ENCODE measurements around the gene CALML4. TPM values are rescaled to one million over a fixed set of nuclear protein-coding genes. Genes with fewer than 3 reads are reported as not detected.
"Not testable (repeated sequence)": the region's sequence is repeated elsewhere in the genome, so short reads cannot be mapped to it uniquely, and the experiment has no call there.

CALML4 gene
- total and polyA plus RNA-seq, 4 donors: 10.4 to 21.7 (median 14.4) TPM

DNA sequence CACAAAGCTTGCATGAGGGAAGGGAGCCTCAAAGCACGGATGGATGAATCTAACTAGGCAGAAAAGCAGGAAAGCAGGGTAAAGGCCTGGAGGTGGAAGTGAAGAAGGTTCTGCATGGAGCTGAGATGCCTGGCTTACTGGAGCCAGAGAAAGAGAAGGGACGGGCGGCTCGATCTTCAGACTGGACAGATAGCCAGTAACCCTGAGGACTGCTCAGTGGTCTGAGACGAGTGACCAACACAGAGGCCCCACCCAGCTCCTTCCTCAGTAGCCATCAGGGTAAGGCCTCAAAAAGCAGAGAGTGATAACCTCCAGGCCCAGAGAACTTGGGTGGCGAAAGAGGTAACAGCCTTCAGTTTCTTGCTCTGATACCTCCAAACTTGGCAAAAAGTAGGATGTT, 18.0 kb upstream of the CALML4 start:
- peaks cover 0 to 7% (median under 1%) of the 10 kb centered on the region in 5 donors for H3K4me1 ChIP-seq (ENCODE audit: control insufficient read depth in 5 of 5, insufficient read depth in 5 of 5, low read length in 5 of 5)
- 96 to 99% methylated on average over 6 of the region's 6 CpGs for WGBS, 2 donors
- no peak overlapping the region for H3K9ac ChIP-seq (ENCODE audit: insufficient read depth in 1 of 2, low read length in 2 of 2)
- no peaks in the 10 kb centered on the region for H3K36me3 ChIP-seq (ENCODE audit: control insufficient read depth in 4 of 4, insufficient read depth in 4 of 4, low read length in 4 of 4)
- H3K9me3 ChIP-seq (ENCODE audit: control insufficient read depth in 4 of 4, insufficient read depth in 3 of 4, low read length in 3 of 4): no peaks in the 10 kb centered on the region
- H3K4me3 ChIP-seq: no peak overlapping the region
- ATAC-seq (ENCODE audit: insufficient read depth, low FRiP score) (no peak), DNase-seq (no peak)
- H3K27ac ChIP-seq (ENCODE audit: low read depth in 1 of 2, low read length in 1 of 2): no peak overlapping the region
- no peaks in the 10 kb centered on the region for H3K27me3 ChIP-seq (ENCODE audit: control insufficient read depth in 3 of 3, insufficient read depth in 3 of 3, low read length in 2 of 3)
- TF ChIP-seq, protein P1, sequence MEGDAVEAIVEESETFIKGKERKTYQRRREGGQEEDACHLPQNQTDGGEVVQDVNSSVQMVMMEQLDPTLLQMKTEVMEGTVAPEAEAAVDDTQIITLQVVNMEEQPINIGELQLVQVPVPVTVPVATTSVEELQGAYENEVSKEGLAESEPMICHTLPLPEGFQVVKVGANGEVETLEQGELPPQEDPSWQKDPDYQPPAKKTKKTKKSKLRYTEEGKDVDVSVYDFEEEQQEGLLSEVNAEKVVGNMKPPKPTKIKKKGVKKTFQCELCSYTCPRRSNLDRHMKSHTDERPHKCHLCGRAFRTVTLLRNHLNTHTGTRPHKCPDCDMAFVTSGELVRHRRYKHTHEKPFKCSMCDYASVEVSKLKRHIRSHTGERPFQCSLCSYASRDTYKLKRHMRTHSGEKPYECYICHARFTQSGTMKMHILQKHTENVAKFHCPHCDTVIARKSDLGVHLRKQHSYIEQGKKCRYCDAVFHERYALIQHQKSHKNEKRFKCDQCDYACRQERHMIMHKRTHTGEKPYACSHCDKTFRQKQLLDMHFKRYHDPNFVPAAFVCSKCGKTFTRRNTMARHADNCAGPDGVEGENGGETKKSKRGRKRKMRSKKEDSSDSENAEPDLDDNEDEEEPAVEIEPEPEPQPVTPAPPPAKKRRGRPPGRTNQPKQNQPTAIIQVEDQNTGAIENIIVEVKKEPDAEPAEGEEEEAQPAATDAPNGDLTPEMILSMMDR (IDR thresholded peaks at IDR 0.05; ENCODE audit: control extremely low read depth, extremely low read depth): no peak

DNA sequence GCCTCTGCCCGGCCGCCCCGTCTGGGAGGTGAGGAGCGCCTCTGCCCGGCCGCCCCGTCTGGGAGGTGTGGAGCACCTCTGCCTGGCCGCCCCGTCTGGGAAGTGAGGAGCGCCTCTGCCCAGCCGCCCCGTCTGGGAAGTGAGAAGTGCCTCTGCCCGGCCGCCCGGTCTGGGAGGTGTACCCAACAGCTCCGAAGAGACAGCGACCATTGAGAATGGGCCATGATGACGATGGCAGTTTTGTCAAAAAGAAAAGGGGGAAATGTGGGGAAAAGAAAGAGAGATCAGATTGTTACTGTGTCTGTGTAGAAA, 17.3 kb upstream of the CALML4 start:
- WGBS, 2 donors: 95 to 96% methylated on average over 15 to 18 of the region's 18 CpGs
- not testable (repeated sequence) for DNase-seq; H3K36me3 ChIP-seq (ENCODE audit: control insufficient read depth in 4 of 4, insufficient read depth in 4 of 4, low read length in 4 of 4)

GRCh38 chr15:68221530-68222431, 16.6 kb upstream of the CALML4 start:
- not testable (repeated sequence) for H3K27ac ChIP-seq (ENCODE audit: low read depth in 1 of 2, low read length in 1 of 2); DNase-seq; H3K4me3 ChIP-seq; H3K27me3 ChIP-seq (ENCODE audit: control insufficient read depth in 3 of 3, insufficient read depth in 3 of 3, low read length in 2 of 3); ATAC-seq (ENCODE audit: insufficient read depth, low FRiP score); H3K9me3 ChIP-seq (ENCODE audit: control insufficient read depth in 4 of 4, insufficient read depth in 3 of 4, low read length in 3 of 4); H3K9ac ChIP-seq (ENCODE audit: insufficient read depth in 1 of 2, low read length in 2 of 2); H3K4me1 ChIP-seq (ENCODE audit: control insufficient read depth in 5 of 5, insufficient read depth in 5 of 5, low read length in 5 of 5); H3K36me3 ChIP-seq (ENCODE audit: control insufficient read depth in 4 of 4, insufficient read depth in 4 of 4, low read length in 4 of 4)
- 91 to 93% methylated on average over 52 to 55 of the region's 55 CpGs for WGBS, 2 donors

More for the DNA sequence above, 17.3 kb upstream of the CALML4 start:
- H3K4me1 ChIP-seq (ENCODE audit: control insufficient read depth in 5 of 5, insufficient read depth in 5 of 5, low read length in 5 of 5); H3K4me3 ChIP-seq; H3K9me3 ChIP-seq (ENCODE audit: control insufficient read depth in 4 of 4, insufficient read depth in 3 of 4, low read length in 3 of 4); H3K27ac ChIP-seq (ENCODE audit: low read depth in 1 of 2, low read length in 1 of 2); H3K27me3 ChIP-seq (ENCODE audit: control insufficient read depth in 3 of 3, insufficient read depth in 3 of 3, low read length in 2 of 3); ATAC-seq (ENCODE audit: insufficient read depth, low FRiP score); H3K9ac ChIP-seq (ENCODE audit: insufficient read depth in 1 of 2, low read length in 2 of 2): not testable (repeated sequence)

DNA sequence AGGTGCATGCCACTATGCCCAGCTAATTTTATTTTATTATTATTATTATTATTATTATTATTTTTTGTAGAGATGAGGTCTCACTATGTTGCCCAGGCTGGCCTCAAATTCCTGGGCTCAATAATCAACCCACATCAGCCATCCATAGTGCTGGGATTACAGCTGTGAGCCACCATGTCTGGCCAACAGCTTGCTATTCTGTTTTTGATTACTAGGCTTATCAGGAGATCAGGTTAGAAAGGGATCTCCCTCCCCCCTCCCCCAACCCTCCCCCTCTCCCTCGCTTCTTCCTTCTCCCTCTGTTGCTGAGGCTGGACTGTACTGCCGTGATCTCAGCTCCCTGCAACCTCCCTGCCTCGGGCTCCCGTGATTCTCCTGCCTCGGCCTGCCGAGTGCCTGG, 15.8 kb upstream of the CALML4 start:
- DNase-seq (no peak), ATAC-seq (ENCODE audit: insufficient read depth, low FRiP score) (no peak)
- Histone ChIP-seq H3K4me3 (no peak overlapping the region), H3K9me3 (ENCODE audit: control insufficient read depth in 4 of 4, insufficient read depth in 3 of 4, low read length in 3 of 4) (no peaks in the 10 kb centered on the region), H3K27me3 (ENCODE audit: control insufficient read depth in 3 of 3, insufficient read depth in 3 of 3, low read length in 2 of 3) (no peaks in the 10 kb centered on the region), H3K27ac (ENCODE audit: low read depth in 1 of 2, low read length in 1 of 2) (no peak overlapping the region), H3K4me1 (ENCODE audit: control insufficient read depth in 5 of 5, insufficient read depth in 5 of 5, low read length in 5 of 5) (peaks cover 0 to 2% (median 0%) of the 10 kb centered on the region in 5 donors), H3K9ac (ENCODE audit: insufficient read depth in 1 of 2, low read length in 2 of 2) (no peak overlapping the region), H3K36me3 (ENCODE audit: control insufficient read depth in 4 of 4, insufficient read depth in 4 of 4, low read length in 4 of 4) (peaks cover 0 to 6% (median 3%) of the 10 kb centered on the region in 4 donors)
- TF ChIP-seq, protein P1 (IDR thresholded peaks at IDR 0.05; ENCODE audit: control extremely low read depth, extremely low read depth): no peak
- WGBS, 2 donors: 93 to 96% methylated on average over 6 of the region's 6 CpGs

All from lung (tissue), 12 donors.